AG04449 (cell line): ENCODE data around the gene HOMER2.

Source experiments
- CTCF ChIA-PET: fragments of 350-600 bp; formaldehyde crosslinking; extraction: SDS; loops from one replicate; lab custom pipeline; 2021; ENCODE audit warnings: antibody characterized with exemption; lab: Yijun Ruan, JAX
- POLR2A ChIA-PET: fragments of 400-600, 350-600 bp; formaldehyde crosslinking; extraction: SDS; loops from one replicate; lab custom pipeline; 2020; ENCODE audit warnings: antibody characterized with exemption, inconsistent platforms; lab: Yijun Ruan, JAX
- DNase-seq: peaks from one replicate; pipeline ENCODE4 v3.0.0-alpha.2; 2010; ENCODE audit warnings: low read depth, low spot score
- H3K4me3 ChIP-seq: 2 replicates; pipeline ENCODE4 v1.5.1; 2011; ENCODE audit warnings: low read depth, mild to moderate bottlenecking, control low read depth, low read length
- TF ChIP-seq, protein P1 (sequence below): IDR thresholded peaks from one replicate; pipeline ENCODE4 v1.5.1; 2011; ENCODE audit warnings: mild to moderate bottlenecking, moderate library complexity, low read length, control low read depth, inconsistent platforms; ENCODE audit not compliant: insufficient read depth; ENCODE audit errors: missing control alignments

HOMER2 gene

DNA sequence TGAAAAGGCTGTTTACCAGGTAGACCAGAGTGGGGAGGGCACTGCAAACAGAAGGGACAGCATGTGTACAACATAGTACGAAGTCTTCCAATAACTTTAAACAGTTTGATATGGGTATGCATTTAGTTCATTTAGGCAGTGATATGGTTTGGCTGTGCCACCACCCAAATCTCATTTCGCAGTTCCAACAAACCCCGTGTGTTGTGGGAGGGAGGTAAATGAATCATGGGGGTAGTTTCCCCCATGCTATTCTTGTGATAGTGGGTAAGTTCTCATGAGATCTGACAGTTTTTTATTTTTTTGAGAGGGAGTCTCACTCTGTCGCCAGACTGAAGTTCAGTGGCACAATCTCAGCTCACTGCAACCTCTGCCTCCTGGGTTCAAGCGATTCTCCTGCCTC is 25.9 kb upstream of the HOMER2 start:
- POLR2A ChIA-PET: no interaction called here
- CTCF ChIA-PET: no interaction called here

DNA sequence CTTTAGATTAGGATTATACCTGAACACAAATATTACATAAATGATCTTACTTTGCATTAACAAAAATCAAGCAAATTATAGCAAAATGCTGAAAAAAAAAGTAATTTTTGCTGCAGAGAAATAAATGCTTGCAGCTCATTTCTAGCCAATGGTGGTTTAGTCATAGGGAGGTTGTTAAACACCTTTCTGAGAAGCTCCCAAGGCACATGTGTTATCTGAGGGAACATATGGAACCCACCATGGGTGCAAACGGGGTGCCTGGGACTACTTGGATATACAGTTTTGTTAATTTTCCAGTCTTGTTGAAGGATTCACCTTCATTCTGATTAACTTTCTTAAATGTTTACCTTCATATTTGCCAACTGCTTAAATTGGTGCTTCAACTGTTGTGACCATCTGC is 24.6 kb upstream of the HOMER2 start:
- DNase-seq: no peak
- H3K4me3 ChIP-seq: no peak overlapping the region
- TF ChIP-seq, protein P1, sequence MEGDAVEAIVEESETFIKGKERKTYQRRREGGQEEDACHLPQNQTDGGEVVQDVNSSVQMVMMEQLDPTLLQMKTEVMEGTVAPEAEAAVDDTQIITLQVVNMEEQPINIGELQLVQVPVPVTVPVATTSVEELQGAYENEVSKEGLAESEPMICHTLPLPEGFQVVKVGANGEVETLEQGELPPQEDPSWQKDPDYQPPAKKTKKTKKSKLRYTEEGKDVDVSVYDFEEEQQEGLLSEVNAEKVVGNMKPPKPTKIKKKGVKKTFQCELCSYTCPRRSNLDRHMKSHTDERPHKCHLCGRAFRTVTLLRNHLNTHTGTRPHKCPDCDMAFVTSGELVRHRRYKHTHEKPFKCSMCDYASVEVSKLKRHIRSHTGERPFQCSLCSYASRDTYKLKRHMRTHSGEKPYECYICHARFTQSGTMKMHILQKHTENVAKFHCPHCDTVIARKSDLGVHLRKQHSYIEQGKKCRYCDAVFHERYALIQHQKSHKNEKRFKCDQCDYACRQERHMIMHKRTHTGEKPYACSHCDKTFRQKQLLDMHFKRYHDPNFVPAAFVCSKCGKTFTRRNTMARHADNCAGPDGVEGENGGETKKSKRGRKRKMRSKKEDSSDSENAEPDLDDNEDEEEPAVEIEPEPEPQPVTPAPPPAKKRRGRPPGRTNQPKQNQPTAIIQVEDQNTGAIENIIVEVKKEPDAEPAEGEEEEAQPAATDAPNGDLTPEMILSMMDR: no peak
- ChIA-PET CTCF (no interaction called here), POLR2A (no interaction called here)

More for the DNA sequence above, 25.9 kb upstream of the HOMER2 start:
- DNase-seq: no peak
- TF ChIP-seq, protein P1: no peak
- H3K4me3 ChIP-seq: no peak overlapping the region

DNA sequence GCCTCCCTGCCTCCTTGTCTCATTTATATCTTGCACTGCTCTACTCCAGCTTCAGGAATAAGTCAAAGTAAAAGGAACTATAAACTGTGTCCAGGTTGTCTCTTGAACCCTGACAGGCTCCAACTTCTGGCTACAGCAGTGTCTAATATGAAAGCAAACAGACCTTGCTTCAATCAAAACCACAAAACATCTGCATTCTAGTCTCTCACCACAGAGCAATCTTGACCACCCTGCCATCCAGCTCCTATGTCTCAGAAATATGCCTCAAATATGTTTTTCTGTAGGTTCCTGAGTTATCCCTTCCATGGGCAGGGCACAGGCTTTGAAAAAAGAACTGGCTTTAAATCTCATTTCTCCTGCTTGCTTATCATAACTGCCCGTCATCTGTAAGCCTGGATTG is 20.5 kb upstream of the HOMER2 start:
- TF ChIP-seq, protein P1: no peak
- ChIA-PET POLR2A (no interaction called here), CTCF (interaction anchor here (1.4 kb wide), 1 partner anchor 27 kb away, joined by 5 read pairs; no protein-coding TSS in a partner anchor)
- no peak overlapping the region for H3K4me3 ChIP-seq
- no peak for DNase-seq

DNA sequence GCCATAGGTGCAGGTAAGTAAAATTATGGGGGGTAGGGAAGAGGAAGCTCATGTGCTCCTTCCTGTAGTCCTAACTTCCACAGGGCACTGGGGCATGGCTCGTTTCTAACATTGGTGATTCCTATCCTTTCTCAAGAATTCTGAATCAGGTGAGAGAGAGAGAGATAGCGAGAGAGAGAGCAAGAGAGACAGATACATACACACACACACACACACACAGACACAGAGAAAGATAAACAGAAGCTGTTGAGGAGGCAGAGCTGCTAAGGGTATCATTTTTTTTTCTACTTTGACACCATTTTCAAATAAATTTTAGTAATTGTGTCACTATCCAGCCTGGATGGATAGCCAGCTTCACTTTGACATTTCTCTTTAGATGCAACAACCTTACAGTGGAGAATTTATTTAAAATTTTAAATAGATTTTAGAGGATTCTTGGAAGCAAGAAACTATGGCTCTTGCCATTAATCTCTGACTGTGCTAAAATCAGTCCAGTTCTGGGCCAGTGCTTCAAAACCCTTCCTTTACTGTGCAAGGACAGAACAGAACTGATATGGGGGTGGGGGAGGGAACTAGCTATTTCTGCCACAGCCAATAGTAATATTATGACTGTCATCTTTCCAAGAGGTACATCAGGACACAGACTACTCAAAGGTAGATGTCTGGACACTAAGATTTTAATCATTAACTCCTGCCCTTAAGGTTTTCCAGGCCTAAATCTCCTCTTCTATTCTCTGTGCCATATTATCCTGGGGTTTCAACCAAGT is 18.9 kb upstream of the HOMER2 start:
- POLR2A ChIA-PET: no interaction called here
- CTCF ChIA-PET: interaction anchor here (1.2 kb wide), 1 partner anchor 16 kb away, joined by 3 read pairs; no protein-coding TSS in a partner anchor
- no peak overlapping the region for H3K4me3 ChIP-seq
- TF ChIP-seq, protein P1: no peak
- no peak for DNase-seq

DNA sequence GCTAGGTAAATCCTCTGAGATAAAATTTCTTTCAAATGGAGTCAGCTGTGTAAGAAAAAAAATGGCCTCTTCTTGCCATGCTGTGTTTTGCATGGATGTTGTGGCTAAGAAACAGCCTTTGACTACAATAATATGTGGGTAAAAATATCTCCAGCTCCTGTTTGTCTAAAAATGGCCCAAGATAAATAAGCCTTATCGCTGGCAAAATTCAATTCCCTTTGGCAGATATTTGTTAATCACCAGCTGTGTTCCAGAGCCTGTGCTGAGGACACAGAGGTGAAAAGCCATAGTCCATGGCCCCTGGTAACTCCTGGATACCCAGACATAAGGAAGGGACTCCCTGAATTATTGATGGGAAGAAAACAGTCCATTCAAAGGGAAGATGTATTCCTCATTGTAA is 18.2 kb upstream of the HOMER2 start:
- CTCF ChIA-PET: no interaction called here
- POLR2A ChIA-PET: no interaction called here
- TF ChIP-seq, protein P1: no peak
- no peak overlapping the region for H3K4me3 ChIP-seq
- no peak for DNase-seq

DNA sequence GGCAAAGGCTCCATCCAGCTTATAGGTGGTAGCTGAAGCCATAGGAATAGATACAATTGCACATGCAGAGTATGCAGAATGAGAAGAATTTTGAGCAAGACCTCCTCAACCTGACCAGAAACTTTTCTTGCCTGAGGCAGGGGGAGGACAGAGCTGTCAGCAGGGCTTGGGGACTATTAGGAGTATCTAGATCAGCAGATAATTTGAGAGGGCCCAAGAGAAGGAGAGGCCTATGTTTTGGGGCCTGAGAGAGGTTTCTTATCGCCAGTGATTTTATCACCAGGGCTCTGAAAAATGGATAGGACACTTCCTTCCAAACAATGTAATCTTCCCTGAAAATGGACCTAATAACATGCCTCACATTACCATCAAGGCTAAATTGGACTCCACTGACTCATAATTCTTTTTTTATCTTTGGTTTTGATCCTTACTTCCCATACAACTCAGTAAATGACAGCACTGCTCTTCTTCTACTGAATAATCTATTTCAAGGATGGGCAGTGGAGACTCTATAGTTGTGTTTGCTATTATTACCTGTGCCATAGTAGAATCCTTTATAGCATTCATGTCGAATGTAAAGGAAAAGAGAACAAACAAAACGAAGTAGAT is 17.7 kb upstream of the HOMER2 start:
- DNase-seq: no peak
- CTCF ChIA-PET: no interaction called here
- no peak overlapping the region for H3K4me3 ChIP-seq
- POLR2A ChIA-PET: no interaction called here
- TF ChIP-seq, protein P1: no peak
